Epithelial cell of esophagus (primary cell): ENCODE results near the gene RTL5.

Experiments used
- DNase-seq: peaks from one replicate; pipeline ENCODE4 v3.0.0; 2010; ENCODE audit warnings: low read depth
- H3K4me3 ChIP-seq: 2 replicates; pipeline ENCODE4 v1.5.1; 2011; ENCODE audit warnings: mild to moderate bottlenecking, low read length, control low read depth
- TF ChIP-seq, protein P1 (sequence below): IDR thresholded peaks from 2 replicates; pipeline ENCODE4 v1.5.1; 2011; ENCODE audit warnings: low read depth, mild to moderate bottlenecking, low read length, control low read depth, inconsistent platforms; ENCODE audit not compliant: insufficient read depth; ENCODE audit errors: missing control alignments

The RTL5 gene

DNA sequence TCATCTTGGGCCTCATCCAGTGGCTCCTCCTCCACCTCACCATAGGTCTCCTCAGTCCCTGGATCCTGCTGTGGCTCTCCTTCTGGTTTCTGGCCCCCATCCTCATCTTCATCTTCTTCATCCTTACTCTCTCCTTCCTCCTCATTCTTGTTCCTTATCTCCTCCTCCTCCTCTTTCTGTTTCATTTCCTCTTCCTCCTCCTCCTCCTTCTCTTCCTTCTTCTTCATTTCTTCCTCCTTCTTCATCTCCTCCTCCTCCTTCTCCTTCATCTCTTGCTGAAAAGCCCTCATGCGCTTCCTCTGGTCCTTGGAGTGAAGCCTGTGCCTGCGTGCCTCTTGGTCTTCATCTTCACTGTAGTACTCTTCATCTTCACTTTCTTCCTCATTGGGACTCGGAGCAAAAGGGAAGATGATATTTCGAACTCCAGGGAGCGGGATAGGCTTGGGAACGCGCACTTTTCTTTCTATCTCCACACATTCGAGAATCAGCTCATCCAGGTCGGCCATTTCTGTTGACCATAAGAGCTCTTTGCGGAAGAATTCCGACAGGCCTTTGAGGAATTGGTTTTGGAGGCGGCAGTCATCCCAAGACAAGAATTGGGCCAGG lies 1.5 kb downstream of the RTL5 start:
- TF ChIP-seq, protein P1, sequence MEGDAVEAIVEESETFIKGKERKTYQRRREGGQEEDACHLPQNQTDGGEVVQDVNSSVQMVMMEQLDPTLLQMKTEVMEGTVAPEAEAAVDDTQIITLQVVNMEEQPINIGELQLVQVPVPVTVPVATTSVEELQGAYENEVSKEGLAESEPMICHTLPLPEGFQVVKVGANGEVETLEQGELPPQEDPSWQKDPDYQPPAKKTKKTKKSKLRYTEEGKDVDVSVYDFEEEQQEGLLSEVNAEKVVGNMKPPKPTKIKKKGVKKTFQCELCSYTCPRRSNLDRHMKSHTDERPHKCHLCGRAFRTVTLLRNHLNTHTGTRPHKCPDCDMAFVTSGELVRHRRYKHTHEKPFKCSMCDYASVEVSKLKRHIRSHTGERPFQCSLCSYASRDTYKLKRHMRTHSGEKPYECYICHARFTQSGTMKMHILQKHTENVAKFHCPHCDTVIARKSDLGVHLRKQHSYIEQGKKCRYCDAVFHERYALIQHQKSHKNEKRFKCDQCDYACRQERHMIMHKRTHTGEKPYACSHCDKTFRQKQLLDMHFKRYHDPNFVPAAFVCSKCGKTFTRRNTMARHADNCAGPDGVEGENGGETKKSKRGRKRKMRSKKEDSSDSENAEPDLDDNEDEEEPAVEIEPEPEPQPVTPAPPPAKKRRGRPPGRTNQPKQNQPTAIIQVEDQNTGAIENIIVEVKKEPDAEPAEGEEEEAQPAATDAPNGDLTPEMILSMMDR: no peak
- H3K4me3 ChIP-seq: no peak overlapping the region

DNA sequence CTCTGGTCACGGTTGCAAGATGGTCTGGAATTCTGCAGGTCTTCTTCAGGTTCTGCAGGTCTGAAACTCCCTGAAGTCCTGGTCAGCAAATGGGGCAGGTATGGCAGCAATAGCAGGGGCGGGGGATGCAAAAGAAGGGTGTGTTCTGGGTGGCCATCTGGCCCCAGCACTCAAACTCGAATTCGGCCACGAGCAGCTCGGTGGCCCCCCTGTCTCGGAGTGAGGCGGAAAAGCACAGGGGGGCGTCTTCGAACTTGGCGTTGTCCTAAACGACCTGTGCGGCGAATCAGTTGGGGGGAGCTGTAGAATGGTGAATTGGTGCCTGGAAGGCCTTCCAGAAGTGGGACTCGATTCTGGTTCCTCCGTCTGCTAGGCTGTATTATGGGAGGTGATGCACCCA lies 2.1 kb downstream of the RTL5 start:
- TF ChIP-seq, protein P1: no peak
- no peak overlapping the region for H3K4me3 ChIP-seq
- DNase-seq: no peak

More for the DNA sequence above, 1.5 kb downstream of the RTL5 start:
- no peak for DNase-seq

DNA sequence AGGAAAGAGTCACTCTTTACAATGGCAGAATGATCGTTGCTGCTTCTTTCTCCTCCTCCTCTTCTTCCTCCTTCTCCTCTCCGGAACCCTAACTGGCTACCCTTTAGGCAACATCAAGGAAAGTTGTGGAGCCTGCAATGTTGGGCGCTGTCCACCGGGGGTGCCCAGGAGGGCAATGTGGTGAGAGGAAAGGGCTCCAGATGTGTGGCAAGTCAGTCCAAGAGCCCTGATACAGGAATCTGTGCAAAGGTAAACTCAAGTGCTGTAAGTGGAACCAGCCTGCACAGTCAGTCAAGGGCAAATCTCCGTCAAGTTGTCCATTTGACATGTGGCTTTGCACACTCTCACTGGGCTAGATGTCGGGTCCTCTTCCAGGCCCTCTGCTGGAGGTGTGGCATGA lies 2.8 kb downstream of the RTL5 start:
- no peak for DNase-seq
- H3K4me3 ChIP-seq: no peak overlapping the region
- TF ChIP-seq, protein P1: no peak

DNA sequence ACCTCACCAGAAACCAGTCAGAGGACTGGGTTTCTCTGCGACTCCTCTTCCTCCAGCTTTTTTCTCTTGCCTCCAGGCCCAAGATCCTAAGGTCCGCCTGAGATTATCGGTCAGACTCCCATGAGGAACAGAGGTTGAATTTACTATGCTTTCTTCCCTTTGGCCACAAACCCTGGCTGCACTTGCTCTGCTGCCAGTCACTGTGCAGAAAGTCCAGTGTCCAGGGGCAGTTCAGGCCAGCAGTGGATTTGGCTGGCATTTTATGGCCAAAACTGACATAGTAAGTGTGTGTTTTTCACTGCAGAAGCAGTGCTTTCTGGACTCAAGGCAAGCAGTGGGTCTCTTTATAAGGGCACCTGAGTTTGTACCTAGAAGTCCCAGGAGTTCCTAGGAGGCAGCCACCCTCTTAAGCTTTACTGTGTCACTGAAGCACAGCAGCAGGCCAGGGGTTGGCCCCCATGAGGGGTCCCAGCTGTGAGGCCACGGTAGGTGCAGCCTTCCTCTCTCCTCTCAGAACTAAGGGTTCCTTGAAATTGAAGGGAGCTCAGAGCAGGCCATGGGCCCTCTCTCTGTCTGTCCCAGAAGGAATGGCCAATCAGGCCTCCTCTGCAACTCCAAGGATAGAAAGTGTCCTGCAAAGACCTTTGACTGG lies 3.4 kb downstream of the RTL5 start:
- no peak overlapping the region for H3K4me3 ChIP-seq
- no peak for DNase-seq
- TF ChIP-seq, protein P1: no peak

DNA sequence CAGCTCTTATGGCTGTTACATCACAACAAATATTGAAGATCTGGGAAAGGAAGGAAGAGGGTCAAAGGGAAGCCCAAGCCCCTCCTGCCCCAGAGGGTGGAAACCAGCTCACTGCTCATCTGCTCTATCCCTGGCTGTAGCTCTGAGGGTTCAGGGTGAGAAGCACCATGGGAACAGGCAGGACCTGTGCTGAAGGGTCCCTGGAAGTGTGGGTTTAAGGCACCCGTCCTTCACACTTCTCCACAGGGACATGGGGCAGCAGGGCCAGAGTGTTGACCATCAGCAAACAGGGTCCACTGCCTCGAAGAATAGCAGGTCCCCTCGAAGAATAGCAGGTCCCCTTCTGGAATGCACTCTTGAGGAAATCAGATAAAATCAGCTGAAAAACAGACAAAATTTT lies 4.4 kb downstream of the RTL5 start:
- TF ChIP-seq, protein P1: no peak
- DNase-seq: no peak
- no peak overlapping the region for H3K4me3 ChIP-seq

DNA sequence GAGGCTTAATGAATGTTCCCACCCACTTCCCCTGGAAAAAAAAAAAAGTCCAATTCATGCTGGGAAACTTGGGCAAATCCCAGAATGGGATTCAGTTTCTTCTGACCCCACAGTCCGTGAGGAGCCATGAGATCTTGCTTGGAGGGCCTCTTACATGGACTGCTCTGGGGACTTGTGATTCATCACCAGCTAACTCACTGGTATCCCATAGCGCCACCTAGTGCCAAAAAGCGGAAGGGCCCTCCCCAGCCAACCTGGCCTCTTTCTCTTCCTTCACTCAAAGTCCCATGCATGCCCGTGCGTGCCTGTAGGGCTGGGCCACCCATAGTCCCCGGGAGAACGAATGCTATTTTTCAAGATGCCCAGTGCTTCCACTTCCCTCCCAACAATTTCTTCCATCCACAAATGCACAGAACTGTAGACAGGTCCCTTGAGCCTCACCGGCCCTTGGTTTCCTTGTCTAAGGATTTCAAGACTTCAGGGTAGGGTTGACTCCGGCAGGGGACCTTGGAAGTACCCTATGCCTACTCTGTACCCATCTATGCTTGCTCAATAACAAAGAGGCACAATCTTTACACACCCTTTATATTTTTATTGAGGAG lies 5.1 kb downstream of the RTL5 start:
- TF ChIP-seq, protein P1: peak; percentile 80

DNA sequence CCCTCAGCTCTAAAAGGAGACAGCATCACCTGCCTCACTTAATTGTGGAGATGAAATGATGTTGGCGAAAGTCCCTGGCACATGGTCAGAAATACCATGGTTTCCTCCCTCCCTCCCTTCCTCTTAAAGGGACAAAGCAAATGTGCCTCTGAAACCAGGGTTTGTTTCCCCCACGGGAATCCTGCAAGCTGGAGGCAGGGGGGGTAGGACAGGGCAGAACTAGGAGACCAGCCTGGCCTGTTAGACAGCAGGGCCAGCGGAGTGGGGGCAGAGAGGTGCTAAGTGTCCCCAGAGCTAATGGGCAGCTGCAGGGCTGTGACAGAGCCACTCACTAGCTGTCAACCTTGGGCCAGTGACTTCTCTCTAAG lies 5.7 kb downstream of the RTL5 start:
- TF ChIP-seq, protein P1: no peak
- no peak overlapping the region for H3K4me3 ChIP-seq
- no peak for DNase-seq

More for the DNA sequence above, 5.1 kb downstream of the RTL5 start:
- DNase-seq: peak; percentile 80
- H3K4me3 ChIP-seq: no peak overlapping the region
